Adrenal gland (tissue), 12 donors: ENCODE data around the gene HEBP1. TPM values are rescaled to one million over a fixed set of nuclear protein-coding genes. Genes with fewer than 3 reads are reported as not detected.

Experiments
- DNase-seq, 7 donors: peaks; one replicate each; pipeline ENCODE4 v3.0.0-alpha.2; 2019 to 2020
- H3K27ac ChIP-seq, 5 donors: fragments of 200-600 bp; sonication (generic) in 4 of 5; 1 replicate in 3 of 5; 2 replicates in 2 of 5; pipeline versions ENCODE4 v1.5.1 to v1.8.0; 2016 to 2020; ENCODE audit warnings: mild to moderate bottlenecking in 1 of 5
- H3K27me3 ChIP-seq: fragments of 200-600 bp; 2 replicates; pipeline ENCODE4 v1.8.0; 2021
- H3K36me3 ChIP-seq, 2 donors: fragments of 200-600 bp; replicated peaks in 1 of 2; 1 replicate in 1 of 2; 2 replicates in 1 of 2; pipeline versions ENCODE4 v1.5.1 to v1.8.0; 2018 to 2022
- H3K4me1 ChIP-seq, 2 donors: fragments of 200-600 bp; replicated peaks in 1 of 2; 1 replicate in 1 of 2; 2 replicates in 1 of 2; pipeline versions ENCODE4 v1.5.1 to v1.8.0; 2018 to 2021
- H3K4me3 ChIP-seq, 4 donors: fragments of 200-600 bp; sonication (generic) in 3 of 4; one replicate each; pipeline ENCODE4 v1.5.1; 2016 to 2018
- H3K9me3 ChIP-seq, 3 donors: fragments of 200-600 bp; sonication (generic) in 1 of 3; replicated peaks in 1 of 3; 1 replicate in 2 of 3; 2 replicates in 1 of 3; pipeline versions ENCODE4 v1.5.1 to v1.8.0; 2016 to 2021
- CTCF ChIP-seq, 6 experiments: fragments of 450-650 bp in 4 of 6; fragments of 200-600 bp in 2 of 6; sonication (generic) in 1 of 6; IDR thresholded peaks; 1 replicate in 5 of 6; 2 replicates in 1 of 6; pipeline versions ENCODE4 v1.5.1 to v1.8.0; 2016 to 2021; ENCODE audit warnings: antibody characterized with exemption in 6 of 6, mild to moderate bottlenecking in 2 of 6, moderate library complexity in 1 of 6
- POLR2A ChIP-seq, 2 donors: fragments of 450-650 bp; IDR thresholded peaks; one replicate each; pipeline ENCODE4 v1.6.1; 2017; ENCODE audit warnings: antibody characterized with exemption in 2 of 2, mild to moderate bottlenecking in 2 of 2, moderate library complexity in 1 of 2
- WGBS, 4 donors: extraction: QIAGEN DNeasy Blood & Tissue Kit in 2 of 4; methylation state at CpG; one replicate each; pipeline versions ENCODE4 v1.1.5 to v1.1.7; 2013 to 2017; 5-methylcytosine and 5-hydroxymethylcytosine counted together
- intact Hi-C, 2 donors: fragments of 100-400 bp; cut with DNase I; formaldehyde crosslinking; loops; one replicate each; pipeline versions ENCODE4 v1.14.1 to v1.15.0; 2022 to 2023
- polyA plus RNA-seq, 3 donors: library from polyadenylated mRNA; stranded (reverse); fragments of 200-250 nt in 2 of 3; fragments of 350-450 nt in 1 of 3; fragmentation: Illumina TruSeq in 1 of 3; extraction: RNeasy Lipid Tissue Mini Kit (QIAGEN cat#74804) in 1 of 3; gene quantifications; one replicate each; pipeline ENCODE4 v1.2.3, GENCODE V29; 2013 to 2014
- total RNA-seq, 9 donors: library from RNA; depleted of rRNA in 4 of 9; stranded (reverse); fragments of >200 nt in 4 of 9; fragments of 120-200 nt in 1 of 9; fragmentation: NEBNext Ultra II Directional in 1 of 9; extraction: Animal tissue kit (Norgen Biotek cat#: 25700) in 1 of 9; gene quantifications; one replicate each; pipeline versions ENCODE4 v1.1.0 to v1.2.4, GENCODE V29; 2013 to 2023
- donor health status: healthy with polysubstance abuse.
- donor health status: Bipolar disorder and iron deficiency.
- donor health status: DM: yes; HTN: yes; CAD: no.
- donor health status: DM: no; HTN: no; CAD: no.
- donor health status: DM: no; HTN: no; CAD: no.
- donor health status: DM: yes; HTN: yes; CAD: no.

The HEBP1 gene
- total and polyA plus RNA-seq, 12 donors: 34.3 to 165 (median 87.5) TPM

- no peaks in the 10 kb centered on the region for H3K36me3 ChIP-seq
- WGBS, 4 donors: 85 to 89% (median 86%) methylated on average over 5 of the region's 5 CpGs
- H3K4me1 ChIP-seq: no peaks in the 10 kb centered on the region
- H3K4me3 ChIP-seq: no peak overlapping the region
- no peak for TF ChIP-seq CTCF (IDR thresholded peaks at IDR 0.05)
- no peak for TF ChIP-seq POLR2A (IDR thresholded peaks at IDR 0.05)
- H3K27ac ChIP-seq: no peak overlapping the region
- no peaks in the 10 kb centered on the region for H3K9me3 ChIP-seq
- no peaks in the 10 kb centered on the region for H3K27me3 ChIP-seq
- no peak for DNase-seq
- intact Hi-C loops: no loop called here
Measured at GRCh38 chr12:13033476-13033875, 33.4 kb upstream of the HEBP1 start.

GRCh38 chr12:13032164-13032563, 32.1 kb upstream of the HEBP1 start:
- Histone ChIP-seq H3K36me3 (no peaks in the 10 kb centered on the region), H3K27me3 (no peaks in the 10 kb centered on the region), H3K4me3 (no peak overlapping the region), H3K27ac (no peak overlapping the region), H3K4me1 (no peaks in the 10 kb centered on the region), H3K9me3 (no peaks in the 10 kb centered on the region)
- intact Hi-C loops: no loop called here
- WGBS, 4 donors: 90 to 97% (median 95%) methylated on average over 2 of the region's 2 CpGs
- no peak for DNase-seq
- TF ChIP-seq CTCF (IDR thresholded peaks at IDR 0.05) (no peak), POLR2A (IDR thresholded peaks at IDR 0.05) (no peak)

GRCh38 chr12:13030541-13031291, 30.7 kb upstream of the HEBP1 start:
- no peaks in the 10 kb centered on the region for H3K9me3 ChIP-seq
- no peak overlapping the region for H3K27ac ChIP-seq
- intact Hi-C loops: no loop called here
- H3K27me3 ChIP-seq: no peaks in the 10 kb centered on the region
- DNase-seq: no peak
- H3K4me3 ChIP-seq: no peak overlapping the region
- no peaks in the 10 kb centered on the region for H3K36me3 ChIP-seq
- WGBS, 4 donors: 79 to 88% (median 85%) methylated on average over 9 of the region's 9 CpGs
- H3K4me1 ChIP-seq: no peaks in the 10 kb centered on the region
- no peak for TF ChIP-seq CTCF (IDR thresholded peaks at IDR 0.05)
- no peak for TF ChIP-seq POLR2A (IDR thresholded peaks at IDR 0.05)

GRCh38 chr12:13028825-13029570, 28.9 kb upstream of the HEBP1 start:
- WGBS, 4 donors: 80 to 90% (median 81%) methylated on average over 4 of the region's 4 CpGs
- no peaks in the 10 kb centered on the region for H3K27me3 ChIP-seq
- DNase-seq: no peak
- no peaks in the 10 kb centered on the region for H3K9me3 ChIP-seq
- no peak overlapping the region for H3K4me3 ChIP-seq
- H3K36me3 ChIP-seq: no peaks in the 10 kb centered on the region
- intact Hi-C loops: no loop called here
- no peak overlapping the region for H3K27ac ChIP-seq
- no peaks in the 10 kb centered on the region for H3K4me1 ChIP-seq
- TF ChIP-seq CTCF (IDR thresholded peaks at IDR 0.05): no peak
- no peak for TF ChIP-seq POLR2A (IDR thresholded peaks at IDR 0.05)
